SK-N-MC (cell line): ENCODE measurements around the gene GRB10.

ENCODE experiments used
- EZH2 ChIP-seq: fragments of 200-600 bp; sonication (generic); IDR thresholded peaks from one replicate; pipeline ENCODE4 v1.6.1; 2017; ENCODE audit warnings: antibody characterized with exemption
- POLR2AphosphoS5 ChIP-seq: IDR thresholded peaks from 2 replicates; pipeline ENCODE4 v1.6.1; 2012; ENCODE audit warnings: mild to moderate bottlenecking, low read depth, low read length, borderline replicate concordance

DNA sequence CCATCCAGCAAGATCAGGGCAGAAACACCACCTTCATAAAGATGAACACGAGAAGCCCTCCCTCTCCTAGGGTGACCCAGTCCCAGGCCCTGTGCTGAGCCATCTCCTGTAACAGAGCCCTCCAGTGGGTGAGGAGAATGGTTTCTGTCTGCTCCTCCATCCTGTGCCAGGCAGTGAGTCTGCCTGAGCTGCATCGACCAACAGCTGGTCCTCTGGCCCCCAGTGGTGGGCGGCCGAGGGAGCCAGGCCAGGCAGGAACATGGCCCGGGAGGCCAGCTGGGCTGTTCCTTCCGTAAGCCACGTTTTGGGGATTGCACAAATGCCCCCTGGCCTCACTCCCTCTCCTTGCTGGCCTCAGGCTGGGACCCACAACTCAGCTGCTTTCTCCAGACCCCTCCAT lies 73.5 kb downstream of the GRB10 start:
- TF ChIP-seq POLR2AphosphoS5 = no peak
- TF ChIP-seq EZH2 = no peak
